Islet of Langerhans (tissue), 1 donor: ENCODE results near the gene CYFIP1.

ENCODE experiments used
- FAIRE-seq: peaks from one replicate; lab custom pipeline; 2011; peaks lifted over from hg19 to GRCh38; lab: Jason Lieb, UNC

Gene CYFIP1

DNA sequence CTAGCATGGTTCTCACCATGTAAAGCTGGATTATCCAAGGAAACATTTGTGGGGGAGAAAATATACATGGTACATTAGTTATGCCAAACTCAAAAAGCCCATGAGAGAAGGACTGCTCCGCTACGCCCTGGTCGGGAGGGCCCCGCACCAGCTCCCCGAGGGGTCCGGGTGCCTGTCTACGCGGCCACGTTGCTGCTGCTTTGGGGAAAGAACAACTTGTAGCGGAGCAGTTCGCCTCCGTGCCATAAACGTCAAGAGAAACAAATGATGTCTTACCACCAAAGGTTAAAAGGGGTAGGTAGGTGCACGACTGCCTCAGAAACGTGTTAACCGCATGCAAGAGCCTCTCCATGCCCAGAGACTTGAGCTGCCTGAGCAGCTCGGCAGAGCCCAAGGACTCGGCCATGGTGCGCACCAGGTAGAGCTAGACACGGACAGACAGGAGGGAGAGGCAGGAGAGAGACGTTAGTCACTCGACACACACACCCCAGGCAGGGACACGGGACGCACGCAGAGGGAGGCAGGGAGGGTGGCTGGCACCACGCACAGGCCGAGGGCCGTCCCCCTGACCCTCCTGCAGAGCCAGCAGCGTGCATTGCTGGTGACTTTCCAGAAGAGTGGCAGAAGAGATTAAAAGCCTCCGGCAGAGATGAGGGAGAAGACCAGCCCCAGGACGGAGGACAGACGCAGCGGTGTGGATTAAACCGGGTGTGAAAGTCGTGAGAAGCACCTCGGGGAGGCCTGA is 63.4 kb downstream of the CYFIP1 start:
- no peak for FAIRE-seq

DNA sequence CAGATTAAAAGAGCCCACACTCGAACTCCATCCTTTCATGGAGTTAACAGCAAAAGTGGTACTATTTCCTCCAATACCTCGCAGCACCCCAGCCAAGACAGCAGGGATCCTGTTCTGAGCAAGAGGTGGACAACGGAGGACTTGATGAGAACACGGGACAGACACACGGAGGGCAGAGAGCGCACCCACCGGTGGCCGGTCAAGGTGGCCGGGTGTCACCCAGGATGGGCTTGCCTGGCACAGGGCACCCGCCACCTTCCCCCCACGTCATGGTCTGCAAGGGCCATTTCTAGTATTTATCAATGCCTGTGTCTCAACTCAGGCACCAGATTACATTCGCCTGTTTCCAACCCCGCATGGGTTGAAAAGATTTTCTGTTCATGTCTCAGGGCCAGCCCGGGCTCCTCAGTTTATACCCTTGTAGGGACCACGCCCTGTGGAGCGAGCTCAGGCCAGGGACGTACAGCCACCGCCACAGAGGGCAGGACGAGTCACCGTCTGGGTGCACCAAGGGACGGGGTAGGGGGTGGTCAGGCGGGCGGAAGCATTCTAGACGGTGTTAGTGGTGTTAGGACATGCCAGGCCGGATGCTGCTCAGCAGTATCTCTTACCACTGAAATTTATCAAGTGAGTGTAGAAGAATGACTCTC is 64.2 kb downstream of the CYFIP1 start:
- FAIRE-seq = no peak

DNA sequence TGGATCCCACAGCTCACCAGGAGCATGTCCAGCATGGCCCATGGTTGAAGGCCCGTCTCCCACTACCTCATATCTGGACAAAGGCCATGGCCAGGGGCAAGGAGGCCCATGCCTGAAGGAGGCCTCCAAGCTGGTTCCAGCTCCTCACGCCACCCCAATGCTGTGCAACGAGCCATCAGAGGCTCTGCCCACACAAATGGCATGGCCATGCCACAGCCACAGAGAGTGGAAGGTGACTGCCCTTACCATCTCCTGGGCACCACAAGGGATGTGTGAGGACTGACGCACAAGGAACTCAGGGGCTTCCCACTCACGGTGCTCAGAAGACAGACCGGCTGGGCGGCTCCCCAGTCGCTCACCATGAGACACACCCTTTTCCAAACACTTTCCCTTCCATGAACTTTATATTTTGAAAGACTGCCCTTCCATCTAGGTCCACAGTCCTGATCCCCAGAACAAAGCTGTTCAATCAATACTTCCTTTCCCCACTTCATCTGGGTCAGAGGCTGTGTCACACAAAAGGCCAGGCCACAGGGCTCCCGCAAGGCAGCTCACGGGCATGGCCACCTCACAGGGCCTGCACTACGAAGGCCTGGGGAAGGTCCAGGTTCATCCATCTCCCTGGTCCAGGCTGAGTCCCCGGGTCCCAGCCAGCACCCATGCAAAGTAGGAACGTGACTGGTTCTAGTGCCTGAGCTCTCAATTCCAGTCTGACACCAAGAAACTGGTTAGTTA is 66.4 kb downstream of the CYFIP1 start:
- FAIRE-seq = no peak

DNA sequence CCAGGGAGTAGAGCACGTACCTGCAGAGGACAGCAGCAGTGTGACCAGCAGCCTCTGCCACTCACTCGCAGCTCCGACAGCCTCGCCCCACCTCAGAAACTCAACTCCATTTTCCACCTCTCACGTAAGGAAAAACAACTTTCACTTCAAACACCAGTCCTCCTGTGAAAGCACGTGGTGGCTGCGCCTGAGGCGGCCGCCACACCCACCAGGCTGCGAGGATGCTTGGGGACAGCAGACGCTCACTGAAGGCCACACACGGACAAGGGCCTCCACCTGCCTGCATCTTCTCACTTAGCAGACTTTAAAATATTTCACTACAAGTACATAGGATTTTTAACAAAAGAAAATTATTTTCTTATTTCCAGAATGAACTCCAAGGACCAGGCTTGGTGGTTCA is 67.9 kb downstream of the CYFIP1 start:
- FAIRE-seq = no peak

DNA sequence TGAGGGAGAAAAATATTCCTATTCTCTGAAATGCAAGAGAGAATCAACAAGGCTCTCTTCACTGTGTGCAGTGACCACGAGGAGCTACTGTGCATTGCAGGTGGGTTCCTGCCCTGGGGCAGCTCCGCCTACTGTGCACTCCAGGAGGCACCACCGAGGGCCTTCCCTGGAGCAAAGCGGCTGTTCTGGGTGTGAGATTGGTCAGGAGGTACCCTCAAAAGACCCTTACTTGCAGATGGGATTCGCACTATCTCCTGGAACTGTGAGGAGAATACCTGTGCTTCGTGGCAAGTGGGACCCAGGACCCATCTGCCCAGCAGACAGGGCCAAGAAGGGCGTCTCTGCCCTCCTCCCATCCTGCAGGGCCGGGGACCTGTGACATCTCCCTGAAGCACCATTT is 68.9 kb downstream of the CYFIP1 start:
- no peak for FAIRE-seq

DNA sequence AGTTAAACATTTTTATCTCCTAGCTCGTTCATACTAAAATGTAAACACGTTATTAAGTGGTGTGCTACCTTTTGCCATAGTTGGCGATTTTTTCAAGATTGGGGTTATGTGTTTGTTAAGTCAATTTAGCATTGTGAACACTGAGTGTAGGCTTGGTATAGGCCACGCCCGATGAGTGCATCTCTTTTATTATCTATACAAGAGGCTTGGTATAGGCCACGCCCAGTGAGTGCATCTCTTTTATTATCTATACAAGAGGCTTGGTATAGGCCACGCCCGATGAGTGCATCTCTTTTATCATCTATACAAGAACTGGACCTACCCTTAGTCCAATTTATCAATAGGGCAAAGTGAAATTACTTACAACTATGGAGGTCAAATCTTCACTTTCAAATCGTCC is 71.3 kb downstream of the CYFIP1 start:
- FAIRE-seq = no peak

DNA sequence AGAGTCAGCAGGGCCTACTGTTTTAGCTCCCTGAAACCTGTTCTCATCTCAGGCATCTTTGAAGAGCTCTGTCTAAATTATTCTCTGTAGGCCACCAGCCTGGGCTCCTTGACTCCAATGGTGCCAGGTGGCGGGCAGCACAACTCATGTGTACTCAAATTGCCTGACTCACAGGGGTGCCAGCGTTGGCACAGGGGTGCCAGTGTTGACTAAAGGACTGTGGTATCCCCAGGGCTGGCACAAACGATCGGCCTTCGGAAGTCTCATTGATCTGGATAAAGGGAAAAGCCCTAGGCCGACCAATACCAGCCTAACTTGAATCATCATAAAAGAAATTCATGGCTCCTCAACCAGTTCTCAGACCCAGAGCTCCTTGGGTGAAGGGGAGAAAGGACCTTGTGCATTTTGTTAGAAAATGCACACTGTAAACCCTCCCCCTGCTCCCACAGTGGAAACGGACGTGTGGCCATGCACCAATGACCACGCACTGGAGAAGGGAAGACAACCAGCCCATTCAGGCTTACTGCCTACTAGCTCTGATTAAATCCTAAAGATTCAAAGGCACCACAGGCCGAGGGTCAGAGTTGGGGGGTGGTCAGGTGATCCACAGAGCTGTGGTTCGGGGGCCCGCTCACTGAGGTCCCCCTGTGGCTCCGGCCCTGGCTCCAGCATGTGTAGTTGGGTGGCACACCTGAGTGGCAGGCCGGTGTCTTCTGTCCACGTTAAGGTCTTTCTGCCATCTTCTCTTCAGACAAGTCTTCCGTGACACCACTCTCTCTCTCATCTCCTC is 72.8 kb downstream of the CYFIP1 start:
- FAIRE-seq = no peak

DNA sequence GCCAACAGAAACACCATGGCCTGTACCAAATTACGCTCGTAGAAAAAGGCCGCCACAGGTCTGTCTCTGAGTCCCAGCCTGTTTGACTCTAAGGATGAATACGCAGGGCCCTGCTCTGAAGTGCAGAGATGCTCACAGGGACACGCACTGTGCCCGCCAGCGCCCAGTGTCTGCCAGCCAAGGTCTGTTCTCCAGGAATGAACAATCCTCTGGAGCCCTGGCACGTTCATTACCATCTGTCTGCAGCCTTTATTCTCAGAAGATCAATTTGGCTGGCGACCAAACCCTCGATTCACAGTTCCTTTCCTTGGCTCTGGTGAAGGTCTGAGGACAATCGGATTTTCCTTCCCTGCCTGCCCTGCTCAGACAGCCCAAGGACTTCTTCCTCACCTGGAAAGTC is 75.4 kb downstream of the CYFIP1 start:
- no peak for FAIRE-seq

DNA sequence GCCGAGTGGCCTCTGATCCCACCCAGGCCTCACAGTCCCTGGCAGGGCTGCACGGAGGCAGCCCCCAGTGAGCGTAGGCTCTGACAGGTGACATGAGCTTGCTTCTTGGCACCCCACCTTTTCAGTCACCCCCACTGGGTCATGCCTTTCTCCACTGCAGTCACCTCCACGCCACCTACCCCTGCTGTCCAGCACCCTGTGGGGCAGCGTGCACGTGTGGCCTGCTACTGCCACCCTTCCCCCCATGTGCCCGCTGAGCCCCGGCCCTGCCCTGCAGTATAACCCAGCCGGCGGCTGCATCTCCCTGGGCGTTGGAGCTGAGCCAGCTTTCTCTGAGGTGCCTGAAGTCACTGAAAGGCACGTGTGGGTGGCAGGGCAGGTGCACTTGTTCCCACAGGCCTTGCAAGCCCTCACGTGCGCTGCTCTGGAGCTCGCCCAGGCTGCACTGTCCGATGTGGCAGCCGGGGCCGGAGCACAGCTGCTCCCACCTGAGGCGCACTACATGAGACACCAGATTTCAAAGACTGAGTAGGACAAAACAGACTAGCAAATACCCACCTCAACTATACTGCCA is 76.1 kb downstream of the CYFIP1 start:
- FAIRE-seq = no peak

DNA sequence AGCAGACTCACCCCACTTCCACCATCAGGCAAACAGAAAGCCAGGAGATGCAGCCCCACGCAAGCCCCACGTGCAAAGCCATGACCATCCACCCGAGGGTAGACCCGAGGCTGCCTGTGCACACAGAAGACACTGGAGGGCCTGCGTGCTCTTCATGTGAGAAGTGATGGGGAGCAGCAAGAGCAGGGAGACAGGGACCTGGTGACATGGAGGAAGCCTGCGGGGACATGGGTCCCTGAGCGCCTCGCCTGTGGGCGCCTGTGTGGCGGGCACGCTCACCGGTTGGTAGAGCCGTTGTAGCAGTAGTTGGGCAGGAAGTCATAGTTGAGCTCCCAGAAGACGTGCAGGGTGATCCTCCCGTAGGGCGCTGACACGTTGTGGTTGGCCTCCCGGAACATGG is 76.7 kb downstream of the CYFIP1 start:
- no peak for FAIRE-seq

DNA sequence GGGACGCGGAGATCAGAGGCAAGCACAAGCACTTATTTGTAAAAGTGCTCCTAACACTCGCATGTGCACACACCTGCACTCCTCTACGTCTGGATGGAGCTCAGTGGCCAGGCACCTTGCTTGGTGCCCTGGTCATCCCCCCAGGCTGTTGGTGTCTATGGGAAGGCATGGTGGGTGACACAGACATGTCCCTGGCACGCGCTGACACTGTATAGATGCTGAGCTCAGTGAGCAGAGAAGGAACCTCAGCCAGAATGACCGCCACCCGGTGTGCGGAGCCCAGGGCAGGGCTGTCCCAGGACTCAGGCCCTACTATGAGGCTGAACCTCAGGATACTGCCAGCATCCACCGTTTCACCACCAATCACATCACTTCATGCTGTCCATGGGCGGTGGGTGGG is 77.2 kb downstream of the CYFIP1 start:
- FAIRE-seq = no peak

DNA sequence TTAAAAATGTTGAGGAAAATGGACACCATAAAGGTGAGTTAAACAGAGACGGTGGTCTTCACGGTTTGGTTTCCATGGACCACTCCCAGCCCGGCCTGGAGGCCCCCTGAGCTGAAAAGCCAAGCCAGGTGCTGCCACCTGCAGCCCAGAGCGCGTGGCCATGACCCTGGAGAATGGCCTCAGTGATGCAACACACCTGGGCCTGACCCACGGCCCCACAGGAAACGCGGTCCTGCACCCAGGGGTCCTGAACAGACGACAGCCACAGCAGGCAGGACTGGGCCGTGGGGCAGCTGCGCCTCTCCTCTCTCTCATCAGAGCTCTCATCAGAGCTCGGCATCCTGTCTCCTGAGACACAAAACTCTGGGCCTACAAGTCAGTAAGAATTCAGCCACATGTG is 77.6 kb downstream of the CYFIP1 start:
- no peak for FAIRE-seq

DNA sequence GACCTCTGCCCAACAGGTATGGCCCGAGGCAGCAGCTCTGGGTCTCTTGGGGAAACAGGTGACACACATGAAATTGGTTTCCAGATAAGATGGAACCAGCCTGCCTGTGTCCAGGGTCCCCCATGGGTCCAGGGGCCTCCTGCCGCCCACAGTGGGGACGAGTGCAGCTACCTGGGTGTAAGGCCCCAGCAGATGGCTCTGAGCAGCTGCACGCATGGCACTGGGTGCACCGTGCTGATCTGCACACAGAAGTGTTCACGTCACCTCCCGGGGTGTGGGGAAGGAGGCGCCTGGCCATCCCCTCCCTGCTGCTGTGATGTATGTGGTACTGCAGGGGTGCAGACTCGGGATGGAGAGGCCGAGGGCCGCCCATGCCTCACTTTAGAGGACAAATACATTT is 78.1 kb downstream of the CYFIP1 start:
- FAIRE-seq = no peak

DNA sequence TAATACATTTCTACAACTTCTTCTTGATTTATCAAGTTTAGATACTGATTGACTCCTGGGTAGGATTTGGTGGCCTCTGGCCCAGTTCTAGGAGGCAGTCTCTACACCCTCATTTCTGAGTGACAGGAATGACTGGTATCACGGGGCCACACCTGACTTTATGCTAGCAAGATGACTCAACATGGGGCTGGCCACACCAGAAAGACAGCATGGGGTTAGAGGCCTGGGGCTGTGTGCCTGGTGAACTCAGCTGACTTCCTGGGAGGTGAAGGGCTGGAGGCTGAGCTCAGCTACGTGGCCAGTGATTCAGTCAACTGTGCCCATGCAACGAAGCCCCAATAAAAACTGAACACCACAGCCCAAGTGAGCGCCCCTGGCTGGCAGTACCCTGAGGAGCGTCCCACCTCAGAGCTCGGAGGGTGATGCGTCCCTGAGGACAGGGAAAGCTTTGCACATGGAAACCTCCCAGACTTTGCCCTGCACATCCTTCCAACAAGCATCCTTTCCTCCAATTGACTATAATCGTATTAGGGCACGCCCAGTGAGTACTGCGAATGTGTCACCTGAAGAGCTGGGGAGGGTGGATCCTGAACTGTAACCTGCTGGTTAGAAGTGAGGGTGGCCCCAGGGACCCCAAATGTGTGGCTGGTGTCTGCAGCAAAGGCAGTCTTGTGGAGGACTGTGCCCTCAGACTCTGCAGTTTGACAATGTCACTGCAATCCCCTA is 84.5 kb downstream of the CYFIP1 start:
- no peak for FAIRE-seq

DNA sequence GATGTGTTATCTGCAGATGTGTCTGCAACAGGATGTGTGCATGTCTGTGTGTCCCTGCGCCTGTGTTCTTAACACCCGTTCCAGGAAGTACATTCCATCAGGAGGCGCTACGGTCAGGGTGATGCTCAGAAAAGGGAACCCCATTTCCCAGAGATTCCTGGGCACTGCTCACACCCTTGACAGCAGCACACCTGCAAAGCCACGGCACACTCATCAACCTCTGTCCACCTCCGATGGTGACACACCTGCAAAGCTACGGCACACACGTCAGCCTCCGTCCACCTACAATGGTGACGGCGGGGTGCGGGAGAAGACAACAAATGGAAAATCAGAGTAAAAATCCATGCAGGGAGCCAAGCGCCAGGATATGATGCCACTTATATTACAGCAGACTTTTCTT is 86.3 kb downstream of the CYFIP1 start:
- no peak for FAIRE-seq

DNA sequence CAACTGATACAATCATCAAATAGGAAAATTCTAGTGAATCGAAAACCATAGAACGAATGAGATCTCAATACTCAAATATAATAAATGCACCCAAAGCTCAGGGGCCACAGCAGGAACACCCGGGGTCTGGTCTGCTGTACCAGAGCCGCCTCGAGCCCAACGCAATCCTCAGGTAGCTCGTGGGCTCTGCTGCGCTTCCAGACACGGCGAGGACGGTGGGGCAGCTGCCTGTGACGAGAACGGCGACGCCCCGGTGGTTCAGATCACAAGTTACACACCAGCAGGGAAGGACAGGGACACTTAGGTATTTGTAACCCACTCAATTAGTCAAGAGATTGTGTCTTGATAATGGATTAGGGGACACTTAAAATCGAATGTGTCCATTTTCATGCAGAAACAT is 87.1 kb downstream of the CYFIP1 start:
- FAIRE-seq = no peak

DNA sequence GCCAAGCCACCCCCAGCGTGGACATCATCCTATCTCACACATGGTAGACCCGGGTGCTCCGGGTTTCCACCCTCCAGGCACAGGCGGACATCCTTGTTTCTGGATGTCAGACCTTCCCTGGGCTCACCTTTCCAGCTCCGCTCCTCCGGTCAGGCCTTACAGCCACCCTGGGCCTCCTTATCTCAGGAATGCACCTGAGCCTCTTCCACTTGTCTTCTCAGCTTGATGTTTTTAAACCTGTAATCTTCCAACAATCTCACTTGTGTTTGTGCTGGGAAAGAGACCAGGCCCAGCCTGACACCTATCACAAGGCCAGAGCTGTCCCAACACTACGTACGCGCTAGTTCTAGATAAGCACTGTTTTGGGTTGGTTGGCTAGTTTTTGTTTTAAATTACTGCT is 87.8 kb downstream of the CYFIP1 start:
- no peak for FAIRE-seq

DNA sequence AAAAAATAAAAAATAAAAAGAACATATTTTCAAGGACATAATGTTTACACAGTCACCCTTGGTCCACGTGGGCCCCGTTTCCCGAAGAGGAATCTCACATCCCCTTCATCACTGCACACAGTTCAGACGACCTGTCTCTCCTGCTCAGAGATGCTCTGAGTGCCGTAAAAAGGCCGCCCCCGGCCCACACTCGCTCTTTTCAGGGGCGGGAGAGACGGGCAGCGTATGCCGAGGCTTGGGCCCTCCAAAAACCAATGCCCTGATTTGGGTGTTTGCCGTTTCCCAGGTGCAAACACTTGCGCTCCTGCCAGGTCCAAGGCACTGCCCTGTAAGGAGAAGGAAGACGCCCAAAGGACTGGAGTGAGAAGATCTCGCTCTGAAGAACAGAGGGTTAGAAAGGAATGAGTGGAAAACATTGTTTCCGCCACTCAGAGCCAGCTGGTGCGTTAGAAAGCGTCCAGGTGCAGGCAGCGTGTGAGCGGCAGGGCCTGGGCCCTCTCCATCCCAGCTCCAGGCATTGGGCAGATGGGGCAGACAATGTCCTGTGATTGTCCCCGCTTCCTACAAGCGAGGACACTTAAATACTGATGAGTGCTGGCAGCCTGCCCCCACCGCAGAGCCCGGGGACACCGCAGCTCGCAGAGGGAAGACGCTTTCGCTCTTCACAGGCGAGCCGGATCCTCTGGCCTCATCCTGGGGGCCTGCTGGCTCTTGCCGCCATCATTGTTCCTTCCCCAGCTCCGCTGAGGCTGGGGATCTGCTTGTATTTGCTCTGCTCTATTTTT is 88.5 kb downstream of the CYFIP1 start:
- FAIRE-seq = no peak

DNA sequence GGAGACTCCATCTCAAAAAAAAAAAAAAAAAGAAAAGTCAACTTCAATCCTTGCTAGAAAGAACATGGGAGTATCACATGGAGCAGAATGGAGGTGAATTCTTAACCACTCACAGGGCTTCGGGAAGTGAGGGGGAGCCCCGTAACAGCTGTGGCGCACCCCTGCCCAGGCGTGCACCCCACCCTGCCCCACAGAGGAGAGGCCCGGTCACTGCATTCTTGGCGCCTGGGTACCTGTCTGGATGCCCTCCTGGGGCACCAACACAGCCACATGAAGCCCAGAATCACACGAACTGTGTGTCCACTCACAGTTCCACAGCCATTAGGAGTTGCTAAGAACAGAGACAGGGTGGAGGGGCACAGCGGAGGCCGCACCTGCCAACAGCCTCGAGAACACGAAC is 89.9 kb downstream of the CYFIP1 start:
- no peak for FAIRE-seq

DNA sequence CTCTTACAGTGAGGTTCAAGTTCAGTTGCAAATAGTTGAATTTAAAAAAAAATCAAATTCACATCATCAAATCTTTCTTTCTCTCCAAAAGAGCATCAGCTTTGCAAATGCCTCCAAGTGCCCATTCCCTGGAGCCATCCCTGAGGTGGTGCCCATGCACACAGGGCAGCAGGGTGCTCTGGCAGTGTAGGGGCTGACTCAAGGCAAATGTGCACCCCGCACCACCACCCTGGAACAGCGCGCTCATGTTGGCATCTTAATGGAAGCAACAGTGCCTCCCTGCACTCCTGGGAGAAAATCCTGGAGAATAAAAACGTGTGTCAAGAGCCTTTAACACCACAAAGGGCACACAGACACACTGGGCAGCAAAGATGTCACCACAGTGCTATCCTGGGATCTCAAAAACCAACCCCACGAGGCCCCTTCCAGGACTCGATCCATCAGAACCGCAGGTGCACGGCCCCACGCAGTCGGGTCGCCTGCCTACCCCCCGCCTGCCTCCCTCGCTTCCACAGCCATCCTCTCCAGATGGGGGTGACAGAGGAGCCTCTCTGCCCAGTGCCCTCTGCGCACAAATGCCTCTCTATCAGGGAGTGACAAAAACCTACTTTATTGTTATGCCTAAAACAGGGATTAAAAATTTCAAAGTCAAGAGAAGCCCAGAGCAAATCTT is 90.9 kb downstream of the CYFIP1 start:
- FAIRE-seq = no peak
